ENCODE data around the gene LARGE1.
"Not testable (repeated sequence)": the region's sequence is repeated elsewhere in the genome, so short reads cannot be mapped to it uniquely, and the experiment has no call there.

The LARGE1 gene

GRCh38 chr22:33861216-33861875 is 58.9 kb downstream of the LARGE1 start:
- TF ChIP-seq CTCF (IDR thresholded peaks at IDR 0.05; ENCODE audit: insufficient read depth, low read depth, low read length, missing control alignments) = no peak
- no peak for DNase-seq (ENCODE audit: low read depth)
- no peak overlapping the region for H3K4me3 ChIP-seq (ENCODE audit: low read length)

DNA sequence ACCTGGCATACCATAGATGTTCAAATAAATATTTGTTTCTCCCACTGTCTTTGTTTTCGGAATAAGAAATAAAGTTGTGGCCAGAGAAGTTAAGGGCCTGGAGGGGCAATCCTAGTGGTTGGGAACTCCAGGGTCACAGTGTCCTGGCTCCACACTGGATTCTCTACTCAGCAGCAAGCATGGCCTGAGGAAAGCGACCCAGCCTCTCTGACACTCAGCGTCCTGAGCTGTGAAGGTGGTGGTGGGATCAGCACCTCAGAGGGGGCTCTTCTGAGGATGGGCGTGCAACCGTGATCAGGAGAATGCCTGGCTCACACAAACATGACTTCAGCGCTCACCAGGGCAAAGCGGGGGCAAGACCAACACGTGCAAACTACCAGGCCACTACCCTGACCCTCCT is 59.9 kb downstream of the LARGE1 start:
- no peak for TF ChIP-seq CTCF (IDR thresholded peaks at IDR 0.05; ENCODE audit: insufficient read depth, low read depth, low read length, missing control alignments)
- no peak for DNase-seq (ENCODE audit: low read depth)
- no peak overlapping the region for H3K4me3 ChIP-seq (ENCODE audit: low read length)

DNA sequence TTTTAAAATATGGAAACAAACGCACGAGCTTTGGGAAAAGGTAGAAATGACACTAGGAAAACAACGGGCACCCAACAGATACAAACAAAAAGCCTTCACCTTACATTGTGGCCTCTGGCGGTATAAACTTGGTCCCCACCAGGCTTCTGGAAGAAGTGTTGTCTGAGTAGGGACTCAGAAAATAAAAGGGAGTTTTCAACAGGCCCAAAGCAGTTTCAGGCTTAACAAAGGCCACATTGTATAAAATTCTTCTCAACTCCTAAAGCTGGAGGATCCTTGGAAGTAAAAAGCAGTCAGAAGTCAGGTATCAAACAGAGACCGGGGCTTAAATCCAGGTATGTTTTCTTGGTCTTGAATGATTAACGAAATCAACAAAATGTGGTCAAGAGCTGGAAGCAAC is 61.0 kb downstream of the LARGE1 start:
- TF ChIP-seq CTCF (IDR thresholded peaks at IDR 0.05; ENCODE audit: insufficient read depth, low read depth, low read length, missing control alignments) = no peak
- DNase-seq (ENCODE audit: low read depth) = no peak
- no peak overlapping the region for H3K4me3 ChIP-seq (ENCODE audit: low read length)

GRCh38 chr22:33858653-33859052 is 61.6 kb downstream of the LARGE1 start:
- not testable (repeated sequence) for DNase-seq (ENCODE audit: low read depth); H3K4me3 ChIP-seq (ENCODE audit: low read length)

DNA sequence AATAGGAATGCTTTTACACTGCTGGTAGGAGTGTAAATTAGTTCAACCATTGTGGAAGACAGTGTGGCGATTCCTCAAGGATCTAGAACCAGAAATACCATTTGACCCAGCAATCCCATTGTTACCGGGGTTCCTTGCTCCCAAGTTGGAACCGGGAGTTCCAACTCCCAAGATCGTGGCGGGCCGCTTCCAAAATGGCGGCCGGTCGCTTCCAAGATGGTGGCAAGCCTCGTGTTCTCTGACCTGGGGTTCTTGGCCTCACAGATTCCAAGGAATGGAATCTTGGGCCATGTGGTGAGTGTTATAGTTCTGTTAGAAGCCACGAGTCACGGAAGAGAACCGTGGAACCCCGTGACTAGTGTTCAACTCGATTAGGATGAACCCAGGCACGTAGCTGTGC is 62.5 kb downstream of the LARGE1 start:
- not testable (repeated sequence) for H3K4me3 ChIP-seq (ENCODE audit: low read length); DNase-seq (ENCODE audit: low read depth)

- H3K4me3 ChIP-seq (ENCODE audit: low read length) = no peak overlapping the region
- TF ChIP-seq CTCF (IDR thresholded peaks at IDR 0.05; ENCODE audit: insufficient read depth, low read depth, low read length, missing control alignments) = no peak
- DNase-seq (ENCODE audit: low read depth) = no peak
Observed at GRCh38 chr22:33854724-33855123, 65.6 kb downstream of the LARGE1 start.

GRCh38 chr22:33853200-33854097 is 66.8 kb downstream of the LARGE1 start:
- peak overlapping the region; percentile 45 for H3K4me3 ChIP-seq (ENCODE audit: low read length)
- DNase-seq (ENCODE audit: low read depth) = peak; percentile 5
- TF ChIP-seq CTCF (IDR thresholded peaks at IDR 0.05; ENCODE audit: insufficient read depth, low read depth, low read length, missing control alignments) = no peak

All from epithelial cell of esophagus (primary cell).